Neural cell (in vitro differentiated cells): ENCODE data around the gene KRTAP10-5.

ENCODE experiments used
- CTCF ChIP-seq: fragments of 450-650 bp; IDR thresholded peaks from 2 replicates; pipeline ENCODE4 v1.5.1; 2014; ENCODE audit warnings: antibody characterized with exemption, mild to moderate bottlenecking, moderate library complexity; ENCODE audit not compliant: poor library complexity, severe bottlenecking
- MXI1 ChIP-seq: fragments of 450-650 bp; conservative IDR thresholded peaks from 2 replicates; pipeline ENCODE4 v1.6.1; 2014; ENCODE audit warnings: antibody characterized with exemption, mild to moderate bottlenecking; ENCODE audit not compliant: poor library complexity, severe bottlenecking
- RAD21 ChIP-seq: fragments of 450-650 bp; conservative IDR thresholded peaks from 2 replicates; pipeline ENCODE4 v1.6.1; 2014; ENCODE audit warnings: antibody characterized with exemption, mild to moderate bottlenecking, moderate library complexity

GRCh38 chr21:44533121-44533890, 47.1 kb downstream of the KRTAP10-5 start:
- TF ChIP-seq CTCF = no peak
- TF ChIP-seq RAD21 = no peak
- no peak for TF ChIP-seq MXI1
